CD14-positive monocyte (primary cell): ENCODE results near the gene NNAT. TPM values are rescaled to one million over a fixed set of nuclear protein-coding genes. Genes with fewer than 3 reads are reported as not detected.

Source experiments
- DNase-seq, 3 donors: peaks; one replicate each; pipeline ENCODE4 v3.0.0-alpha.2; 2011 to 2022
- H2AFZ ChIP-seq: 2 replicates; pipeline ENCODE4 v1.6.0; 2012; ENCODE audit warnings: mild to moderate bottlenecking, low read depth, low read length, inconsistent platforms; ENCODE audit not compliant: insufficient read depth, poor library complexity, severe bottlenecking
- H3K27ac ChIP-seq, 2 donors: 1 replicate in 1 of 2; 2 replicates in 1 of 2; pipeline ENCODE4 v1.5.1; 2012 to 2013; ENCODE audit warnings: low read length in 2 of 2, control low read depth in 1 of 2, inconsistent platforms in 1 of 2, low read depth in 1 of 2, mild to moderate bottlenecking in 1 of 2
- H3K27me3 ChIP-seq, 2 donors: one replicate each; pipeline versions ENCODE4 v1.6.0 to v1.6.1; 2011 to 2013; ENCODE audit warnings: low read length in 2 of 2; ENCODE audit not compliant: control insufficient read depth in 2 of 2, insufficient read depth in 2 of 2
- H3K36me3 ChIP-seq, 2 donors: replicated peaks in 1 of 2; 1 replicate in 1 of 2; 2 replicates in 1 of 2; pipeline versions ENCODE4 v1.5.1 to v1.6.1; 2012 to 2013; ENCODE audit warnings: low read length in 2 of 2, control low read depth in 1 of 2, inconsistent platforms in 1 of 2, mild to moderate bottlenecking in 1 of 2; ENCODE audit not compliant: insufficient read depth in 2 of 2, control insufficient read depth in 1 of 2
- H3K4me1 ChIP-seq, 2 donors: 1 replicate in 1 of 2; 2 replicates in 1 of 2; pipeline versions ENCODE4 v1.5.1 to v1.6.1; 2012 to 2013; ENCODE audit warnings: low read length in 2 of 2, control low read depth in 1 of 2, inconsistent platforms in 1 of 2, mild to moderate bottlenecking in 1 of 2, moderate library complexity in 1 of 2; ENCODE audit not compliant: insufficient read depth in 2 of 2, control insufficient read depth in 1 of 2
- H3K4me2 ChIP-seq: replicated peaks from 2 replicates; pipeline ENCODE3; 2012; ENCODE audit warnings: low read length, moderate library complexity, mild to moderate bottlenecking; ENCODE audit not compliant: poor library complexity, severe bottlenecking; ENCODE audit errors: extremely low read depth
- H3K4me3 ChIP-seq, 3 experiments: fragments of 200-600 bp in 1 of 3; sonication (generic) in 1 of 3; replicated peaks in 1 of 3; 1 replicate in 2 of 3; 2 replicates in 1 of 3; pipeline ENCODE4 v1.5.1; 2011 to 2013; ENCODE audit warnings: low read length in 3 of 3, mild to moderate bottlenecking in 3 of 3, control low read depth in 2 of 3, low read depth in 2 of 3, inconsistent platforms in 1 of 3, moderate library complexity in 1 of 3
- H3K79me2 ChIP-seq: 2 replicates; pipeline ENCODE4 v1.6.0; 2012; ENCODE audit warnings: mild to moderate bottlenecking, control low read depth, inconsistent platforms, low read length, moderate library complexity; ENCODE audit not compliant: insufficient read depth
- H3K9ac ChIP-seq: 2 replicates; pipeline ENCODE4 v1.6.0; 2017; ENCODE audit warnings: low read length, mild to moderate bottlenecking; ENCODE audit not compliant: insufficient read depth, poor library complexity, severe bottlenecking
- H3K9me3 ChIP-seq, 2 donors: replicated peaks in 1 of 2; 1 replicate in 1 of 2; 2 replicates in 1 of 2; pipeline versions ENCODE4 v1.5.1 to v1.6.1; 2012 to 2013; ENCODE audit warnings: low read length in 2 of 2, control low read depth in 1 of 2; ENCODE audit not compliant: control insufficient read depth in 1 of 2, insufficient read depth in 1 of 2
- H4K20me1 ChIP-seq: 2 replicates; pipeline ENCODE4 v1.6.0; 2012; ENCODE audit warnings: mild to moderate bottlenecking, low read length, control low read depth, moderate library complexity; ENCODE audit not compliant: insufficient read depth
- H3K27ac Mint-ChIP-seq, 7 donors: one replicate each; pipeline ENCODE4 v1.8.0; 2020; ENCODE audit warnings: mild to moderate bottlenecking in 7 of 7, mixed read lengths in 7 of 7, moderate library complexity in 6 of 7, inconsistent platforms in 2 of 7
- H3K27me3 Mint-ChIP-seq, 3 donors: one replicate each; pipeline ENCODE4 v1.8.0; 2021 to 2022; ENCODE audit warnings: low read depth in 3 of 3, mild to moderate bottlenecking in 3 of 3, mixed read lengths in 3 of 3, moderate library complexity in 3 of 3, inconsistent platforms in 1 of 3
- H3K36me3 Mint-ChIP-seq, 2 donors: one replicate each; pipeline ENCODE4 v1.8.0; 2020; ENCODE audit warnings: mixed read lengths in 2 of 2, inconsistent platforms in 1 of 2, mild to moderate bottlenecking in 1 of 2
- H3K4me1 Mint-ChIP-seq: one replicate; pipeline ENCODE4 v1.8.0; 2020; ENCODE audit warnings: mild to moderate bottlenecking, mixed read lengths
- H3K4me3 Mint-ChIP-seq, 2 donors: one replicate each; pipeline ENCODE4 v1.8.0; 2020; ENCODE audit warnings: mild to moderate bottlenecking in 2 of 2, mixed read lengths in 2 of 2, moderate library complexity in 1 of 2
- H3K9me3 Mint-ChIP-seq, 7 donors: one replicate each; pipeline ENCODE4 v1.8.0; 2020 to 2022; ENCODE audit warnings: mixed read lengths in 7 of 7, mild to moderate bottlenecking in 6 of 7, moderate library complexity in 6 of 7, inconsistent platforms in 2 of 7
- CTCF ChIP-seq: fragments of 200-600 bp; IDR thresholded peaks from one replicate; pipeline ENCODE4 v1.8.0; 2022; ENCODE audit warnings: antibody characterized with exemption, mild to moderate bottlenecking
- WGBS: methylation state at CpG from one replicate; pipeline ENCODE4 v1.1.5; 2013; ENCODE audit warnings: missing lambda C conversion rate; ENCODE audit not compliant: insufficient coverage; 5-methylcytosine and 5-hydroxymethylcytosine counted together
- intact Hi-C, 2 donors: fragments of 100-400 bp; cut with micrococcal nuclease; formaldehyde crosslinking; loops; one replicate each; pipeline versions ENCODE4 v1.15.0 to v1.15.1; 2023
- polyA plus RNA-seq, 3 donors: library from polyadenylated mRNA; depleted of rRNA in 1 of 3; unstranded in 2 of 3; stranded (reverse) in 1 of 3; fragments of 300-500 nt in 2 of 3; fragments of >200 nt in 1 of 3; fragmentation: Illumina TruSeq in 2 of 3; gene quantifications; 1 replicate in 2 of 3; 2 replicates in 1 of 3; pipeline ENCODE4 v1.2.3, GENCODE V29; 2012 to 2021

Gene NNAT
- polyA plus RNA-seq, 3 donors = not detected

DNA sequence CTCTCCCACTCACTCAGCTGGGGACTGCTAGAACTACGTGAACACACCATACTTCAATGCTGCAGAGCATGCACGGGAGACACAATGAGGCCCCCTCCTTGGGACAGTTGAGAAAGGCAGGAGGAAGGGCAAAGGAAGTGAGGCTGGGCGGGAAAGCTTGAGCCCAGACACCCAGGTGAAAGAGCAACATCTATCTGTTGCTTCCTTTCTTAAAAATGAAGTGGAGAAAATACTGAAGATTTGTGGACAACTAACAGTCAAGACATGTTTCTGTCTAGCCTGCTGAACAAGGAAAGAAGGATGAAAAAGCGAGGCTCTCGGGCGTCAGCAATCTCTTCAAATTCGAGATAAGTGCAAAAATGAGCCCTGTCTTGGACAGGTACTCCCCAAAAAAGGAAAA, 3.0 kb upstream of the NNAT start:
- intact Hi-C loops = no loop called here
- Histone ChIP-seq H3K36me3 (peaks cover 45 to 87% of the 10 kb centered on the region in 2 donors), H3K4me3 (no peak overlapping the region), H3K9me3 (peaks cover 0 to 14% of the 10 kb centered on the region in 2 donors), H3K4me1 (peaks cover 6 to 11% of the 10 kb centered on the region in 2 donors), H3K4me2 (no peak overlapping the region), H3K27ac (no peak overlapping the region), H2AFZ (no peak overlapping the region), H3K79me2 (peaks cover 63% of the 10 kb centered on the region), H3K27me3 (peaks cover 4 to 24% of the 10 kb centered on the region in 2 donors), H3K9ac (no peak overlapping the region), H4K20me1 (peaks cover 99% of the 10 kb centered on the region)
- TF ChIP-seq CTCF = no peak
- Mint-ChIP-seq H3K9me3 (peaks cover 0 to 20% (median 11%) of the 10 kb centered on the region in 7 donors), H3K27me3 (peaks cover 18 to 30% (median 24%) of the 10 kb centered on the region in 3 donors), H3K27ac (peak overlapping the region in 2 of 7 donors; percentile 16 to 17), H3K4me1 (peaks cover 18% of the 10 kb centered on the region), H3K4me3 (no peak overlapping the region), H3K36me3 (peaks cover 70 to 78% of the 10 kb centered on the region in 2 donors)
- 98% methylated on average over 5 of the region's 7 CpGs for WGBS
- no peak for DNase-seq

DNA sequence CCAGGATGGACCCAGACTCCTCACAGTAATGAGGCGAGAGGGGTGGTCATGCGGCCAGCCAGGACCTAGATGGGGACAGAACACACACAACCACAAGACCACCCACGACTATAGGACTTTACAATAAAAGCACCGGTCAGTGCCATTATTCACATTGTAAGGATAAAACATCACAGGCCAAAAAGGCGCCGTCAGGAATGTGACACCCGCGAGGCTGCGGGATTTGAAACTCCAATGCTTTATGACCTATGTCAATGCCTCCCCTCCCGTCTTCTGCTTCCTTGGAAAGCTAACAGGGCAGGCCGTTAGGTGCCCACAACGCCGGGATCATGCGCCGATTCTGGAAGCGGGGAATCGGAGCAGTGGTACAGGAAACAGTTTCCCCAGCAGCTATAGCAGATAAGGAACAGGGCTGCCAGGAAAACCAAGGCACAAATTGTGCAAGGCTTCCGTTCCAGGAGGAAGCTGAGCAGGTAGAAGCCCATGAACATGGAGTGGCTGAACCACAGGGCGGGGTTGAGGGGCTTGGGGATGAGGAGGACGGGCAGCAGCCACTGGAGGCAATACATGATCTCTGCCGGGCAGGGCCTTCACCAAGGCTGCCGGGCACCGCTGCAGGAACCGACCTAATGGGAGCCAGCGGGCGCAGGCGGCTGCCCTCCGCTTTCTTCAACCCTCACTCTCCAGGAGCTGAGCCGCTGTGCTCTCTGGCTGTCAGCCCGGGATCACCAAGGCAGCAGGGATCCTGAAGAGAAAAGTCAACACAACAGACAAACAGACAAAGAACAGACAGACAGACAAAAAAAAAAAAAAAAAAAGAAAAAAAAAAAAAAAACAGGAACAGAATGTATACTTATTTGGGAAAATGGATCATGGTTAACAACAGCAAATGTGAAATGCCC, 2.2 kb upstream of the NNAT start:
- no peak overlapping the region for H3K9ac ChIP-seq
- H3K4me3 ChIP-seq = no peak overlapping the region
- peaks cover 0 to 14% of the 10 kb centered on the region in 2 donors for H3K9me3 ChIP-seq
- H3K79me2 ChIP-seq = peaks cover 70% of the 10 kb centered on the region
- TF ChIP-seq CTCF = no peak
- no peak overlapping the region for H3K4me2 ChIP-seq
- H3K4me1 ChIP-seq = peaks cover 6 to 11% of the 10 kb centered on the region in 2 donors
- H3K27me3 Mint-ChIP-seq = peaks cover 18 to 34% (median 25%) of the 10 kb centered on the region in 3 donors
- intact Hi-C loops = no loop called here
- peak overlapping the region in 1 of 7 donors; percentile 66 for H3K27ac Mint-ChIP-seq
- peaks cover 25% of the 10 kb centered on the region for H3K4me1 Mint-ChIP-seq
- no peak for DNase-seq
- H4K20me1 ChIP-seq = peaks cover 99% of the 10 kb centered on the region
- H3K36me3 ChIP-seq = peaks cover 45 to 85% of the 10 kb centered on the region in 2 donors
- peaks cover 73 to 81% of the 10 kb centered on the region in 2 donors for H3K36me3 Mint-ChIP-seq
- no peak overlapping the region for H3K27ac ChIP-seq
- H3K4me3 Mint-ChIP-seq = no peak overlapping the region
- WGBS = 89% methylated on average over 26 of the region's 30 CpGs
- peaks cover 0 to 20% (median 14%) of the 10 kb centered on the region in 7 donors for H3K9me3 Mint-ChIP-seq
- H2AFZ ChIP-seq = no peak overlapping the region
- peaks cover 4 to 26% of the 10 kb centered on the region in 2 donors for H3K27me3 ChIP-seq
